Measurements from ENCODE around the gene HOXD9. TPM values are rescaled to one million over a fixed set of nuclear protein-coding genes. Genes with fewer than 3 reads are reported as not detected.

The HOXD9 gene
- total RNA-seq, 1 experiment from 2014 or later: not detected

DNA sequence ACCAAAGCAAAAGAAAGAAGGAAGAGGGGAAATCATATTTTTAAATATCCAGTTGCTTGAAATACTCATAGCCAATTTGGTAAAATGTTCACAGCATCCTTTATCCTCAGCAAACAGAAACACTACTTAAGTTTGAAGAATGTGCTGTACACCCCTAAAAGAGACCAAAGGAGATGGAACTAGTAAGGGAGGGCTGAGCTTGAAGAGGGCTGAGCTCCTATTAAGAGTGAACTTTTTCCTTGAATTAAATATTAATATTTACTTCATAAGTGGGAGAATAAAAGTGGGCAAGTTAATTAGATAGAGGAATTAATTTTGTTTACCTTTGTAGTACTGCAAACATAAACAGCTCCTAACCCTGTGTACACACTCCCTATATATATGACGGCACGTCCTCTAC is 45.7 kb upstream of the HOXD9 start (continued):
- TF ChIP-seq, protein P1, sequence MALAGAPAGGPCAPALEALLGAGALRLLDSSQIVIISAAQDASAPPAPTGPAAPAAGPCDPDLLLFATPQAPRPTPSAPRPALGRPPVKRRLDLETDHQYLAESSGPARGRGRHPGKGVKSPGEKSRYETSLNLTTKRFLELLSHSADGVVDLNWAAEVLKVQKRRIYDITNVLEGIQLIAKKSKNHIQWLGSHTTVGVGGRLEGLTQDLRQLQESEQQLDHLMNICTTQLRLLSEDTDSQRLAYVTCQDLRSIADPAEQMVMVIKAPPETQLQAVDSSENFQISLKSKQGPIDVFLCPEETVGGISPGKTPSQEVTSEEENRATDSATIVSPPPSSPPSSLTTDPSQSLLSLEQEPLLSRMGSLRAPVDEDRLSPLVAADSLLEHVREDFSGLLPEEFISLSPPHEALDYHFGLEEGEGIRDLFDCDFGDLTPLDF (CRISPR knock-in tag; IDR thresholded peaks at IDR 0.05): no peak
- TF ChIP-seq, protein P2, sequence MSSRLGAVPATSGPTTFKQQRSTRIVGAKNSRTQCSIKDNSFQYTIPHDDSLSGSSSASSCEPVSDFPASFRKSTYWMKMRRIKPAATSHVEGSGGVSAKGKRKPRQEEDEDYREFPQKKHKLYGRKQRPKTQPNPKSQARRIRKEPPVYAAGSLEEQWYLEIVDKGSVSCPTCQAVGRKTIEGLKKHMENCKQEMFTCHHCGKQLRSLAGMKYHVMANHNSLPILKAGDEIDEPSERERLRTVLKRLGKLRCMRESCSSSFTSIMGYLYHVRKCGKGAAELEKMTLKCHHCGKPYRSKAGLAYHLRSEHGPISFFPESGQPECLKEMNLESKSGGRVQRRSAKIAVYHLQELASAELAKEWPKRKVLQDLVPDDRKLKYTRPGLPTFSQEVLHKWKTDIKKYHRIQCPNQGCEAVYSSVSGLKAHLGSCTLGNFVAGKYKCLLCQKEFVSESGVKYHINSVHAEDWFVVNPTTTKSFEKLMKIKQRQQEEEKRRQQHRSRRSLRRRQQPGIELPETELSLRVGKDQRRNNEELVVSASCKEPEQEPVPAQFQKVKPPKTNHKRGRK (CRISPR knock-in tag; IDR thresholded peaks at IDR 0.05; ENCODE audit: borderline replicate concordance): no peak
- TF ChIP-seq PRRX2 (CRISPR knock-in tag; IDR thresholded peaks at IDR 0.05) (no peak), ELF4 (CRISPR knock-in tag; IDR thresholded peaks at IDR 0.05; ENCODE audit: low read depth) (no peak), NFYB (CRISPR knock-in tag; conservative IDR thresholded peaks at IDR 0.05; ENCODE audit: low read depth) (no peak), JAZF1 (CRISPR knock-in tag; IDR thresholded peaks at IDR 0.05) (no peak), NR1H2 (CRISPR knock-in tag; IDR thresholded peaks at IDR 0.05) (no peak), ZNF121 (CRISPR knock-in tag; IDR thresholded peaks at IDR 0.05) (no peak)
- TF ChIP-seq, protein P3, sequence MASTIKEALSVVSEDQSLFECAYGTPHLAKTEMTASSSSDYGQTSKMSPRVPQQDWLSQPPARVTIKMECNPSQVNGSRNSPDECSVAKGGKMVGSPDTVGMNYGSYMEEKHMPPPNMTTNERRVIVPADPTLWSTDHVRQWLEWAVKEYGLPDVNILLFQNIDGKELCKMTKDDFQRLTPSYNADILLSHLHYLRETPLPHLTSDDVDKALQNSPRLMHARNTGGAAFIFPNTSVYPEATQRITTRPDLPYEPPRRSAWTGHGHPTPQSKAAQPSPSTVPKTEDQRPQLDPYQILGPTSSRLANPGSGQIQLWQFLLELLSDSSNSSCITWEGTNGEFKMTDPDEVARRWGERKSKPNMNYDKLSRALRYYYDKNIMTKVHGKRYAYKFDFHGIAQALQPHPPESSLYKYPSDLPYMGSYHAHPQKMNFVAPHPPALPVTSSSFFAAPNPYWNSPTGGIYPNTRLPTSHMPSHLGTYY (CRISPR knock-in tag; IDR thresholded peaks at IDR 0.05): no peak
- TF ChIP-seq, protein P4, sequence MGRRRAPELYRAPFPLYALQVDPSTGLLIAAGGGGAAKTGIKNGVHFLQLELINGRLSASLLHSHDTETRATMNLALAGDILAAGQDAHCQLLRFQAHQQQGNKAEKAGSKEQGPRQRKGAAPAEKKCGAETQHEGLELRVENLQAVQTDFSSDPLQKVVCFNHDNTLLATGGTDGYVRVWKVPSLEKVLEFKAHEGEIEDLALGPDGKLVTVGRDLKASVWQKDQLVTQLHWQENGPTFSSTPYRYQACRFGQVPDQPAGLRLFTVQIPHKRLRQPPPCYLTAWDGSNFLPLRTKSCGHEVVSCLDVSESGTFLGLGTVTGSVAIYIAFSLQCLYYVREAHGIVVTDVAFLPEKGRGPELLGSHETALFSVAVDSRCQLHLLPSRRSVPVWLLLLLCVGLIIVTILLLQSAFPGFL (CRISPR knock-in tag; IDR thresholded peaks at IDR 0.05; ENCODE audit: borderline replicate concordance): no peak
- TF ChIP-seq, protein P5, sequence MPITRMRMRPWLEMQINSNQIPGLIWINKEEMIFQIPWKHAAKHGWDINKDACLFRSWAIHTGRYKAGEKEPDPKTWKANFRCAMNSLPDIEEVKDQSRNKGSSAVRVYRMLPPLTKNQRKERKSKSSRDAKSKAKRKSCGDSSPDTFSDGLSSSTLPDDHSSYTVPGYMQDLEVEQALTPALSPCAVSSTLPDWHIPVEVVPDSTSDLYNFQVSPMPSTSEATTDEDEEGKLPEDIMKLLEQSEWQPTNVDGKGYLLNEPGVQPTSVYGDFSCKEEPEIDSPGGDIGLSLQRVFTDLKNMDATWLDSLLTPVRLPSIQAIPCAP (CRISPR knock-in tag; IDR thresholded peaks at IDR 0.05): no peak

DNA sequence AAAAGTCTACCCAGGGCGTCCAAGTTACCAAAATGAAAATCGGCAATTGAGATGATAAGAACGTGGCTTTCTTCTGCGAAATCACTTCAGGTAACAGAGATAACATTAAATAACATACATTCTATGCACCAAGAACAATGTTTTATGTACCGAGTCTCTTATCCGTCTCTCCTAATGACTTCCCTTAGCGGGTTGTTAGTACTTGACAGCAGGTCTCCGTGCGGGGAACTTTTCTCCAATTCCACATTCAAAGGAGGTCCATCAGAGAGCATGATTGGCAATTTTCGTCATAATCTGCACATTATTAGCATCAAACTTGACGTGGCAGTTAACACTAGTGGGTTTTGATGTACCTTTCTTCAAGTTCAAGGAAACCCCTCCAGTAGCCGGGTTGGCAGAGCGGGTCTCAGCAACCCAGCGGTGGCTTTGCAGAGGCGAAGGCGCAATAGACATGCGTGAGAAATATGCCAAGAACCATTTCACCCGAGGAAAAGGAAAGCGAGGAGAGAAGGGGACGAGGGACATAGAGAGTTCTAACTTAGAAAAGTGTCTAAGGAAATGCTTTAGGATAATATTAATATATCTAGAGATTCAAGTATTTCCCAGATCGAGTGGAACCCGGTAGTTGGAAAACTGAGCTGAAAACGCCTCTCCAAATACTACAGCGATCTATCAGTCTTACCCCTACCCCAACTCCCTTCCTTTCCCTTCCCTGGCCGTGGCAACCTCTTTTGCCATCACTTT is 43.8 kb upstream of the HOXD9 start:
- Mint-ChIP-seq H3K9me3 (no peaks in the 10 kb centered on the region), H3K27me3 (ENCODE audit: low read depth) (peaks cover 98% of the 10 kb centered on the region), H3K27ac (no peak overlapping the region), H3K4me1 (peaks cover 40% of the 10 kb centered on the region), H3K4me3 (peak overlapping the region; percentile 81), H3K36me3 (peaks cover 3% of the 10 kb centered on the region; the same call in 1 of the 2 replicates)
- ChIA-PET POLR2A (interaction anchor here (0.7 kb wide), 1 partner anchor 28 kb away, joined by 3 read pairs; no protein-coding TSS in a partner anchor), CTCF (interaction anchor here (0.7 to 4.6 kb wide), 14 partner anchors 7 to 1048 kb away, joined by 3 to 56 read pairs (median 4); partner anchors contain the start of genes HOXD13 and LNPK)
- ATAC-seq (no peak), DNase-seq (ENCODE audit: low spot score) (no peak)
- no peak for TF ChIP-seq JUN (CRISPR knock-in tag; IDR thresholded peaks at IDR 0.05)
- TF ChIP-seq, protein P6, sequence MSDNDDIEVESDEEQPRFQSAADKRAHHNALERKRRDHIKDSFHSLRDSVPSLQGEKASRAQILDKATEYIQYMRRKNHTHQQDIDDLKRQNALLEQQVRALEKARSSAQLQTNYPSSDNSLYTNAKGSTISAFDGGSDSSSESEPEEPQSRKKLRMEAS (CRISPR knock-in tag; IDR thresholded peaks at IDR 0.05): no peak
- TF ChIP-seq, protein P1 (CRISPR knock-in tag; IDR thresholded peaks at IDR 0.05): no peak
- TF ChIP-seq, protein P7, sequence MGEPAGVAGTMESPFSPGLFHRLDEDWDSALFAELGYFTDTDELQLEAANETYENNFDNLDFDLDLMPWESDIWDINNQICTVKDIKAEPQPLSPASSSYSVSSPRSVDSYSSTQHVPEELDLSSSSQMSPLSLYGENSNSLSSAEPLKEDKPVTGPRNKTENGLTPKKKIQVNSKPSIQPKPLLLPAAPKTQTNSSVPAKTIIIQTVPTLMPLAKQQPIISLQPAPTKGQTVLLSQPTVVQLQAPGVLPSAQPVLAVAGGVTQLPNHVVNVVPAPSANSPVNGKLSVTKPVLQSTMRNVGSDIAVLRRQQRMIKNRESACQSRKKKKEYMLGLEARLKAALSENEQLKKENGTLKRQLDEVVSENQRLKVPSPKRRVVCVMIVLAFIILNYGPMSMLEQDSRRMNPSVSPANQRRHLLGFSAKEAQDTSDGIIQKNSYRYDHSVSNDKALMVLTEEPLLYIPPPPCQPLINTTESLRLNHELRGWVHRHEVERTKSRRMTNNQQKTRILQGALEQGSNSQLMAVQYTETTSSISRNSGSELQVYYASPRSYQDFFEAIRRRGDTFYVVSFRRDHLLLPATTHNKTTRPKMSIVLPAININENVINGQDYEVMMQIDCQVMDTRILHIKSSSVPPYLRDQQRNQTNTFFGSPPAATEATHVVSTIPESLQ (CRISPR knock-in tag; IDR thresholded peaks at IDR 0.05): no peak
- TF ChIP-seq MYBL2 (CRISPR knock-in tag; IDR thresholded peaks at IDR 0.05): no peak
- TF ChIP-seq STAT6 (CRISPR knock-in tag; conservative IDR thresholded peaks at IDR 0.05; ENCODE audit: low read depth): no peak
- no peak for TF ChIP-seq ZNF263 (CRISPR knock-in tag; IDR thresholded peaks at IDR 0.05; ENCODE audit: low read depth)
- TF ChIP-seq, protein P8, sequence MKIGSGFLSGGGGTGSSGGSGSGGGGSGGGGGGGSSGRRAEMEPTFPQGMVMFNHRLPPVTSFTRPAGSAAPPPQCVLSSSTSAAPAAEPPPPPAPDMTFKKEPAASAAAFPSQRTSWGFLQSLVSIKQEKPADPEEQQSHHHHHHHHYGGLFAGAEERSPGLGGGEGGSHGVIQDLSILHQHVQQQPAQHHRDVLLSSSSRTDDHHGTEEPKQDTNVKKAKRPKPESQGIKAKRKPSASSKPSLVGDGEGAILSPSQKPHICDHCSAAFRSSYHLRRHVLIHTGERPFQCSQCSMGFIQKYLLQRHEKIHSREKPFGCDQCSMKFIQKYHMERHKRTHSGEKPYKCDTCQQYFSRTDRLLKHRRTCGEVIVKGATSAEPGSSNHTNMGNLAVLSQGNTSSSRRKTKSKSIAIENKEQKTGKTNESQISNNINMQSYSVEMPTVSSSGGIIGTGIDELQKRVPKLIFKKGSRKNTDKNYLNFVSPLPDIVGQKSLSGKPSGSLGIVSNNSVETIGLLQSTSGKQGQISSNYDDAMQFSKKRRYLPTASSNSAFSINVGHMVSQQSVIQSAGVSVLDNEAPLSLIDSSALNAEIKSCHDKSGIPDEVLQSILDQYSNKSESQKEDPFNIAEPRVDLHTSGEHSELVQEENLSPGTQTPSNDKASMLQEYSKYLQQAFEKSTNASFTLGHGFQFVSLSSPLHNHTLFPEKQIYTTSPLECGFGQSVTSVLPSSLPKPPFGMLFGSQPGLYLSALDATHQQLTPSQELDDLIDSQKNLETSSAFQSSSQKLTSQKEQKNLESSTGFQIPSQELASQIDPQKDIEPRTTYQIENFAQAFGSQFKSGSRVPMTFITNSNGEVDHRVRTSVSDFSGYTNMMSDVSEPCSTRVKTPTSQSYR (CRISPR knock-in tag; IDR thresholded peaks at IDR 0.05): no peak
- TF ChIP-seq RORB (CRISPR knock-in tag; IDR thresholded peaks at IDR 0.05): no peak

Data from WTC11 (cell line).